B cell (primary cell): Measurements from ENCODE around the gene SYNE1.

ENCODE experiments used
- EZH2 ChIP-seq: IDR thresholded peaks from 2 replicates; pipeline ENCODE4 v1.6.1; 2012; ENCODE audit warnings: borderline replicate concordance, low read depth, mild to moderate bottlenecking, moderate library complexity, low read length; ENCODE audit not compliant: insufficient read depth, poor library complexity, severe bottlenecking
- TF ChIP-seq, protein P1 (sequence below): fragments of 200-600 bp; IDR thresholded peaks from one replicate; pipeline ENCODE4 v1.8.0; 2022; ENCODE audit warnings: antibody characterized with exemption, mild to moderate bottlenecking

DNA sequence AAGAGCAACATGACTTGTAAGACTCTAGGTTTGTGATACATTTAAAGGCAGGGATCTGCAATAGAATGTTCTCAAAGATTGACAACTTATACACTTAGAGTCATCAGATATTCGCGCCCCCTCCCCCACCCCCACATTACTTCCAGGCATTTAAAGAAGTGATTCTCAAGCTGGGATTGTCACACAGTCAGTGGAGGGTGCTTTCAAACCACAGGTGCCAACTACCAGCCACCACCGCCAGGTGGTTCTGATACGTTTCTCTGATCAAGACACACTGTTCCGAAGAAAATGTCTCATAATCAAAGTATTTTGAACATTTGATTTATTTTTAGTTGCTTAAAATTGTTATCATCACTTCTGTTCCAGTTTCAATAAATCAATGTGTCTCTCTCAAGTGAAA lies 472.2 kb downstream of the SYNE1 start:
- TF ChIP-seq, protein P1, sequence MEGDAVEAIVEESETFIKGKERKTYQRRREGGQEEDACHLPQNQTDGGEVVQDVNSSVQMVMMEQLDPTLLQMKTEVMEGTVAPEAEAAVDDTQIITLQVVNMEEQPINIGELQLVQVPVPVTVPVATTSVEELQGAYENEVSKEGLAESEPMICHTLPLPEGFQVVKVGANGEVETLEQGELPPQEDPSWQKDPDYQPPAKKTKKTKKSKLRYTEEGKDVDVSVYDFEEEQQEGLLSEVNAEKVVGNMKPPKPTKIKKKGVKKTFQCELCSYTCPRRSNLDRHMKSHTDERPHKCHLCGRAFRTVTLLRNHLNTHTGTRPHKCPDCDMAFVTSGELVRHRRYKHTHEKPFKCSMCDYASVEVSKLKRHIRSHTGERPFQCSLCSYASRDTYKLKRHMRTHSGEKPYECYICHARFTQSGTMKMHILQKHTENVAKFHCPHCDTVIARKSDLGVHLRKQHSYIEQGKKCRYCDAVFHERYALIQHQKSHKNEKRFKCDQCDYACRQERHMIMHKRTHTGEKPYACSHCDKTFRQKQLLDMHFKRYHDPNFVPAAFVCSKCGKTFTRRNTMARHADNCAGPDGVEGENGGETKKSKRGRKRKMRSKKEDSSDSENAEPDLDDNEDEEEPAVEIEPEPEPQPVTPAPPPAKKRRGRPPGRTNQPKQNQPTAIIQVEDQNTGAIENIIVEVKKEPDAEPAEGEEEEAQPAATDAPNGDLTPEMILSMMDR, result no peak
- no peak for TF ChIP-seq EZH2
